Endothelial cell of umbilical vein (primary cell): Measurements from ENCODE around the gene TLCD4. TPM values are rescaled to one million over a fixed set of nuclear protein-coding genes. Genes with fewer than 3 reads are reported as not detected.
A peak's percentile ranks its signal among the peaks of the same experiment; 100 is the strongest.

Experiments
- BruUV-seq: library from RNA; stranded (reverse); fragments of 400-500 nt; replicated peaks from 2 replicates; lab custom pipeline; 2021; lab: Mats Ljungman, UMichigan
- CTCF ChIA-PET: fragments of 300-600, 350-600 bp; sonication (Branson Sonifier 250); formaldehyde crosslinking; loops from one replicate; lab custom pipeline; 2021; ENCODE audit warnings: antibody characterized with exemption, inconsistent platforms; lab: Charles Lee
- POLR2A ChIA-PET: fragments of 300-600, 350-600 bp; sonication (Branson Sonifier 250); formaldehyde crosslinking; loops from one replicate; lab custom pipeline; 2021; ENCODE audit warnings: antibody characterized with exemption, inconsistent platforms; lab: Charles Lee
- DNase-seq: peaks from one replicate; pipeline ENCODE4 v3.0.0-alpha.2; 2011; ENCODE audit warnings: low read depth, low spot score
- FAIRE-seq: peaks from 2 replicates; lab custom pipeline; 2011; peaks lifted over from hg19 to GRCh38; lab: Jason Lieb, UNC
- H2AFZ ChIP-seq: 2 replicates; pipeline ENCODE4 v1.6.0; 2012; ENCODE audit warnings: low read depth, low read length, control low read depth, inconsistent platforms
- H3K27ac ChIP-seq: 2 replicates; pipeline ENCODE4 v1.5.1; 2011; ENCODE audit warnings: low read depth, mild to moderate bottlenecking, control low read depth, low read length, moderate library complexity; ENCODE audit not compliant: insufficient read depth
- H3K27me3 ChIP-seq, 2 experiments: 2 replicates each; pipeline versions ENCODE4 v1.6.0 to v1.6.1; 2011; ENCODE audit warnings: low read length in 2 of 2, mixed read lengths in 1 of 2; ENCODE audit not compliant: control insufficient read depth in 2 of 2, insufficient read depth in 2 of 2
- H3K36me3 ChIP-seq, 2 experiments: 2 replicates in 1 of 2; 3 replicates in 1 of 2; pipeline ENCODE4 v1.5.1; 2011; ENCODE audit warnings: low read length in 2 of 2, mild to moderate bottlenecking in 1 of 2, moderate library complexity in 1 of 2; ENCODE audit not compliant: control insufficient read depth in 2 of 2, insufficient read depth in 2 of 2; ENCODE audit errors: extremely low read depth in 1 of 2
- H3K4me1 ChIP-seq: 3 replicates; pipeline ENCODE4 v1.5.1; 2011; ENCODE audit warnings: mild to moderate bottlenecking, low read length; ENCODE audit not compliant: control insufficient read depth, insufficient read depth; ENCODE audit errors: extremely low read depth
- H3K4me2 ChIP-seq: 2 replicates; pipeline ENCODE4 v1.6.1; 2011; ENCODE audit warnings: low read length, control low read depth, mixed read lengths; ENCODE audit not compliant: insufficient read depth
- H3K4me3 ChIP-seq, 3 experiments: fragments of 200-600 bp in 1 of 3; sonication (generic), shearing (Covaris generic) in 1 of 3; replicated peaks in 1 of 3; 2 replicates each; pipeline ENCODE4 v1.5.1; 2011 to 2016; ENCODE audit warnings: control low read depth in 3 of 3, low read length in 3 of 3, mild to moderate bottlenecking in 2 of 3, inconsistent platforms in 1 of 3, low read depth in 1 of 3, moderate library complexity in 1 of 3; ENCODE audit not compliant: insufficient read depth in 1 of 3
- H3K79me2 ChIP-seq: 2 replicates; pipeline ENCODE4 v1.6.0; 2012; ENCODE audit warnings: low read length, inconsistent platforms; ENCODE audit not compliant: control insufficient read depth, insufficient read depth
- H3K9ac ChIP-seq: replicated peaks from 2 replicates; pipeline ENCODE3; 2011; ENCODE audit warnings: low read length, control low read depth; ENCODE audit not compliant: insufficient read depth; ENCODE audit errors: extremely low read depth
- H3K9me1 ChIP-seq: replicated peaks from 3 replicates; pipeline ENCODE4 v1.6.0; 2011; ENCODE audit warnings: mild to moderate bottlenecking, low read length; ENCODE audit not compliant: control insufficient read depth, insufficient read depth; ENCODE audit errors: extremely low read depth
- H3K9me3 ChIP-seq: replicated peaks from 2 replicates; pipeline ENCODE4 v1.5.1; 2012; ENCODE audit warnings: low read length, inconsistent platforms; ENCODE audit not compliant: control insufficient read depth, insufficient read depth
- H4K20me1 ChIP-seq: replicated peaks from 2 replicates; pipeline ENCODE3; 2011; ENCODE audit warnings: mild to moderate bottlenecking, low read length; ENCODE audit not compliant: control insufficient read depth, insufficient read depth; ENCODE audit errors: extremely low read depth
- FOS ChIP-seq: IDR thresholded peaks from 2 replicates; pipeline ENCODE4 v1.6.1; 2011; ENCODE audit warnings: mild to moderate bottlenecking, low read length, moderate library complexity, borderline replicate concordance; ENCODE audit not compliant: insufficient read depth
- GATA2 ChIP-seq: IDR thresholded peaks from 2 replicates; pipeline ENCODE4 v1.7.0; 2011; ENCODE audit warnings: low read depth, mild to moderate bottlenecking, moderate library complexity, mixed read lengths, low read length; ENCODE audit not compliant: insufficient read length, insufficient read depth
- dilution Hi-C: fragments of 300-500 bp; cut with MboI; formaldehyde crosslinking; loops from one replicate; pipeline ENCODE4 v1.15.0; 2019; ENCODE audit warnings: low sequenced_read_pairs; ENCODE audit not compliant: extremely low pct_ligation_motif_present
- intact Hi-C: fragments of 100-400 bp; cut with micrococcal nuclease; formaldehyde crosslinking; loops from one replicate; pipeline ENCODE4 v1.10.0; 2022
- polyA plus RNA-seq, 4 experiments: library from polyadenylated mRNA; depleted of rRNA in 3 of 4; stranded (reverse) in 3 of 4; unstranded in 1 of 4; fragments of >200 nt; gene quantifications; 2 replicates each; pipeline versions ENCODE4 v1.2.1 to v1.2.3, GENCODE V29; 2011 to 2012; ENCODE audit warnings: missing spikeins in 1 of 4
- total RNA-seq: library from RNA; stranded (reverse); gene quantifications from 2 replicates; pipeline ENCODE4 v1.2.3, GENCODE V29; 2021
- TF ChIP-seq, protein P1 (sequence below), 2 donors: IDR thresholded peaks; 1 replicate in 1 of 2; 2 replicates in 1 of 2; pipeline ENCODE4 v1.5.1; 2011; ENCODE audit warnings: low read length in 2 of 2, mild to moderate bottlenecking in 2 of 2, moderate library complexity in 2 of 2, control low read depth in 1 of 2, inconsistent platforms in 1 of 2, low read depth in 1 of 2; ENCODE audit not compliant: insufficient read depth in 1 of 2; ENCODE audit errors: extremely low read depth in 1 of 2

Gene TLCD4
- total and polyA plus RNA-seq, 2 donors (not counting 3 experiments of a cell fraction or from before 2014, with no cell fraction given): 0.11 to 0.51 TPM

DNA sequence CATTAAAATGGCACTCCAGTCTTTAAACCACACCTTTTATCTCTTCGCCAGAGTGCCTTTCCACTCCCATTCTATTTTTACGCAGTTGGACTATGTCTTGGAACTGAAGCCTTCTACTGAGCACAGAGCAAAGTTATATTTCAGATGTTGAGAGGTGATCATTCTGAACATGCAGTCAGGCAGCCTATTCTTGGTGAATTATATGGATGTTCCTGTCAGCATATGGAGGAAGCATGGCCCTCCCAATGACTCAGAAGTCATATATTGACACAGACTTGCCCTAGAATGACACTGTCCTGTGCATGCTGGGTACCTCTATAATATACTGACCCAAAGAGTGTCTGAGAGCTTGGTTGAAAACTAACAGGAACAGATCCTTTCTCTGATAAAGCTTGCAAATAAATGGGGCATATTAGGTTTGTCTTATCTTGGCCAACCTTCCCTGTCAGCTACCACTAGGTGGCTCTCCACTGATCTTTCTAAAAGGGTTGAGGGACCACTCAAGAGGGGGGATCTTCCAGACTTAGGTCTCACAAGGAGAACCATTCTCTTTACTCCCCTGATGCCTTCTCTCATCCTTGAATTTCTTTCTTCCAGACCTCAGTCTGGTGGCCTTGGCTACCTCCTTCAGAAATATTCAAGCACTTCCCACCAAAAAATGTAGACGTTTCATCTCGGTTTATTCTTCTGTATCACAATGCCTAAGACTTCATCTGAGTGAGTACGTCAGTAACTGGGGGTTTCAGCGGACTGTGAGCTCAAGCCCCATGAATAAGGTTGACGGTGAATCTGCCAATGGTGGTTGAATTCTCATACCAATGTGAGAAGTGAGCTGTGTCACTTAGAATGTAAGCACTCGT lies 32.6 kb upstream of the TLCD4 start:
- TF ChIP-seq, protein P1, sequence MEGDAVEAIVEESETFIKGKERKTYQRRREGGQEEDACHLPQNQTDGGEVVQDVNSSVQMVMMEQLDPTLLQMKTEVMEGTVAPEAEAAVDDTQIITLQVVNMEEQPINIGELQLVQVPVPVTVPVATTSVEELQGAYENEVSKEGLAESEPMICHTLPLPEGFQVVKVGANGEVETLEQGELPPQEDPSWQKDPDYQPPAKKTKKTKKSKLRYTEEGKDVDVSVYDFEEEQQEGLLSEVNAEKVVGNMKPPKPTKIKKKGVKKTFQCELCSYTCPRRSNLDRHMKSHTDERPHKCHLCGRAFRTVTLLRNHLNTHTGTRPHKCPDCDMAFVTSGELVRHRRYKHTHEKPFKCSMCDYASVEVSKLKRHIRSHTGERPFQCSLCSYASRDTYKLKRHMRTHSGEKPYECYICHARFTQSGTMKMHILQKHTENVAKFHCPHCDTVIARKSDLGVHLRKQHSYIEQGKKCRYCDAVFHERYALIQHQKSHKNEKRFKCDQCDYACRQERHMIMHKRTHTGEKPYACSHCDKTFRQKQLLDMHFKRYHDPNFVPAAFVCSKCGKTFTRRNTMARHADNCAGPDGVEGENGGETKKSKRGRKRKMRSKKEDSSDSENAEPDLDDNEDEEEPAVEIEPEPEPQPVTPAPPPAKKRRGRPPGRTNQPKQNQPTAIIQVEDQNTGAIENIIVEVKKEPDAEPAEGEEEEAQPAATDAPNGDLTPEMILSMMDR (IDR thresholded peaks at IDR 0.05; ENCODE audit: extremely low read depth in 1 of 2, insufficient read depth in 1 of 2, low read depth in 1 of 2, low read length in 2 of 2): peak; percentile 59 to 60
- peak; percentile 65 for TF ChIP-seq GATA2
- no peak for TF ChIP-seq FOS
- no peak overlapping the region for H2AFZ ChIP-seq
- no peaks in the 10 kb centered on the region for H3K79me2 ChIP-seq
- no peaks in the 10 kb centered on the region for H3K9me1 ChIP-seq
- no peaks in the 10 kb centered on the region for H3K9me3 ChIP-seq
- H3K4me1 ChIP-seq: peaks cover 16% of the 10 kb centered on the region
- no TSS peak for BruUV-seq
- no peak overlapping the region for H3K4me2 ChIP-seq
- CTCF ChIA-PET: interaction anchor here (0.5 to 3.3 kb wide), 17 partner anchors 9 to 765 kb away, joined by 3 to 51 read pairs (median 4); partner anchors contain the start of genes ALG14, RWDD3 and TLCD4
- POLR2A ChIA-PET: interaction anchor here (1.4 kb wide), 1 partner anchor 11 kb away, joined by 3 read pairs; the partner anchor contains the start of gene ALG14
- no peak for FAIRE-seq
- dilution Hi-C loops: no loop called here
- no peak overlapping the region for H3K27ac ChIP-seq
- H3K9ac ChIP-seq: no peak overlapping the region
- peaks cover 9 to 17% of the 10 kb centered on the region in 2 experiments for H3K27me3 ChIP-seq
- intact Hi-C loops: loop anchor here (1.0 kb wide), 1 partner anchor 149 kb away; no protein-coding TSS in a partner anchor
- peak; percentile 39 for DNase-seq
- no peak overlapping the region for H3K4me3 ChIP-seq
- H4K20me1 ChIP-seq: no peaks in the 10 kb centered on the region
- H3K36me3 ChIP-seq: no peaks in the 10 kb centered on the region
